Cerebellar cortex (tissue), 1 donor: ENCODE results near the gene ZBTB45.

Experiments
- DNase-seq: peaks from one replicate; pipeline ENCODE4 v3.0.0-alpha.2; 2015; ENCODE audit warnings: low spot score

The ZBTB45 gene

DNA sequence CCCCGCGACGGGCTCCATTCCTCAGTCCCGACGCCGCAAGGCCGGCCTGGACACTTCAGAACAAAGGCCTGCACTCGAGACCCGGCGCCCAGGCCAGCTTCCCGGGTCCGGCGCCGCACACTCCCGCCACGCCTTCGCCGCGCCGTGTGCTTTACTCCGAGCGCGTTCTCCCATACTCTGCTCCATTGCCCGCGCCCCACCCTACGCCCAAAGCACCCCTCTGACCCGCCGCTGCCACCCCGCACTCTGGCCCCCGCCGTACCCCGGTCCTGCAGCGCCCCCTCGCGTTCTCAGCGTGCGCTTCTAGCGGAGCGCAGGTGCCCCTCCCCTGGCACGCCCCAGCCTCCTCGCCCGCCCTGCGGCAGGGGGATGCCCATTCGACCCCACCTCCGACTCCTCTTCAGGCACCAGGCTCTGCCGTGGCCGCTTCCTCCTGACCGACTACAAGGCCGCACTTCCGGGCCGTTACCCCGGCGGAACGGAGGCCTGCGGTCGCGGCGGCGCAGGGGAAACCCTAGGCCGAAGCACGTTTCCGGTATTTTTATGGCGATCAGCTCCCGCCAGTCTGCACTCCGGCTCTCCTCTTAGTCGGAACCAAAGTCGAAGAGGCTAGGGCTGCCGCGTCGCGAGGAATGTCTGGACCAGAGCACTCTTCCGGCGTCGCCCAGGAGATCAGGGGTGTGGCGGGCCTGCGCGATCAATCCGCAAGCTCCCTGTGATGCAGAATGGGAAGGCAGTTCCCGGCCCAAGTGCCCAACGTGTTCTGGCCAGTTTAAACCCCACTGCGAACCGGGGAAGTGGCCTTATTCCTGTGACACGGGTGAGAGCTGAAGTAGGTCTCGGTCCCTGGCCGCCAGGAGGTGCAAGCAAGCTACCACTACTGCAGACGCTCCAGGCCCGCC lies at the start of gene ZBTB45:
Gene ZBTB45, minus strand, starts transcription at position 456 of the 902 bp plus-strand sequence. CDS start 2,137 bp downstream, outside the sequence.
- DNase-seq: peak; percentile 97

- DNase-seq: no peak
These were observed 49.0 kb upstream of the ZBTB45 start for GRCh38 chr19:58568453-58569130.

DNA sequence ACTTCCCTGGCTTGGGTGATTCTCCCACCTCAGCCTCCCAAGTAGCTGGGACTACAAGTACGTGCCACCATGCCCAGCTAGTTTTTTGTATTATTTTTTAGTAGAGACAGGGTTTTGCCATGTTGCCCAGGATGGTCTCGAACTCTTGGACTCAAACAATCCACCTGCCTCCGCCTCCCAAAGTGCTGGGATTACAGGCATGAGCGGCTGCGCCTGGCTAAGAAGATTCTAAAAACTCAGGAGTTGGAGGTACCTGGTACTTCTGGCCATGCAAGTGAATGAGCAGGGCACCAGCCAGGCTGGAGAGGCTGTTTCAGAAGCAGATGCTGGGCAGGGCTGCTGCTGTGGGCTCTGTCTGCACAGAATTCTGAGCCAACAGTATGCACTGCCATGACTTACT lies 47.4 kb upstream of the ZBTB45 start:
- no peak for DNase-seq

- DNase-seq: no peak
These were observed 44.2 kb upstream of the ZBTB45 start for GRCh38 chr19:58563823-58564222.

- peak; percentile 67 for DNase-seq
These were observed 43.5 kb upstream of the ZBTB45 start for GRCh38 chr19:58563034-58563573.

- peak; percentile 52 for DNase-seq
These were observed 42.8 kb upstream of the ZBTB45 start for GRCh38 chr19:58562122-58563033.

DNA sequence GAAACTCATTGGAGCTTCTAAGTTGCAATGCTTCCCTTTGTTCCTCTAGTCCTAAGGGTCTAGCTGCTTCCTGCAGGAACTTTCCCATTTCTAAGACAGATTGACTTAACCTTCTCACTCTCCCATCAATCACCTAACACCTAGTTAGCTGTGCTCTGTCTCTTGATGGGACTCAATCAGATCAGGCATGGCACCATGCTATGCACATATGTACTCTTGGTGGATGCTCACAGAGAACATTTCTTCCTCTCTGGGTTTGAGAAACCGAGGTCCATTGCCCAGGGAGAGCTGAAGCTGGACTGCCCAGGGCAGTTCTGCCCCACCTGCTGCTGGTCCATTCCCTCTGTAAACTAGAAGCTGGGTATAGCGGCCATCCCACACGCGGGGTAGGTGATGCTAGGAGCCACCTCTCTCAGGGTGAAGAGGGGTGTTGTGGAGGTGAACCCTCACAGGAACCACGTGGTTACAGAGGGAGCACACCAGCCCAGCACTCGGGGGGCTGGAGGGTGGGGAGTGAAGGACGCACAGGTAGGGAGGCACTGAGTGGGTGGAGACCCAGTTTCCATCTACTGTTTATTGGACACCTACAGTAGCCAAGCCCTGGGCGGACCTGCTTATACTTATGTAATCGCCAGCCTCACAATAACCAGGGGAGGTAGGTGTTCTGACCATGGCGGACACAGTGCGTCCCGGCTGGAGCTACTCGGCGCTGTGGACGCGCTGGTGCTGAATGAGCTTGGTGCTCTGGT lies 41.9 kb upstream of the ZBTB45 start:
- no peak for DNase-seq

- DNase-seq: no peak
These were observed 41.3 kb upstream of the ZBTB45 start for GRCh38 chr19:58560921-58561320.

DNA sequence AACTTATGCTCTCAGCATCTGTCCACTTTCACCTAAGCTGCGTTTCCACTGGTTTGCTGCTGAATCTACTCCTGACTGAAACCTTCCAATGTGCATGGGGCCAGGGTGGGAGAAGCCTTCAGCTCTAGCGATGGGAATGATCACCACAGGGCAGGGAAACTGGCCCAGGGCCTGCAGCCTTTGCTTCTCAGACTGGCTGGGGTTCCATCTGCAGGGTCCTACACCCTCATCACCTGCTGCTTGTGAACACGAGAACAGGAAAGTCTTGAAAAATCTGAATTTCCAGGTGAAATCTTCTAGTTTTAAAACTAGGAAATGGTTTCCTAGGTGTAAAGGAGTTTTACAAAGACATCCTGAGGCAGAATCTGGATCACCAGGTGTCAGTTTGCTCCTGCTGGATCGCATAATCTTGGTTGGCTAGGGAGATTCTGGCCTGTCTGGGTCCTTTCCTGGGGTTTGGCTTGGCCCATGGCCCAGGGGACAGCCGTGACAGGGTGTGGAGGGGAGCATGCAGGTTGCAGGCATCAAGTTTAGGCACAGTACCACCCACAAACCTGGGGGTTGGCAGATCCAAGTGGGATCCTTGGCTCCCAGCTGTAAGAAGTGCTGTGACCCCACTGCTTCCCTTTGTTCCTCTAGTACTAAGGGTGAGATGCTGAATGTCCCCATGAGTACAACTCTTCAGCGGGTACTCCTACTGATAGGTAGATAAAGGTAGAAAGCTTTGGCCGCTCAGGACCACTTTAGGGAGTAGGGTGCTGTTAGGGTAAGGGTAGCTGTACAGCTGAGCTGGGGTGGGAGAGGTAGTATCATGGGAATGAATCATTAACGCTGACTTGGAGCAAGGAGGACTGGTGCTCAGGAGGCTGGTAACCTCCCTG lies 40.6 kb upstream of the ZBTB45 start:
- DNase-seq: no peak

GRCh38 chr19:58559275-58560006 lies 39.8 kb upstream of the ZBTB45 start:
- DNase-seq: peak; percentile 94

GRCh38 chr19:58558623-58559274 lies 39.1 kb upstream of the ZBTB45 start:
- DNase-seq: peak; percentile 97

DNA sequence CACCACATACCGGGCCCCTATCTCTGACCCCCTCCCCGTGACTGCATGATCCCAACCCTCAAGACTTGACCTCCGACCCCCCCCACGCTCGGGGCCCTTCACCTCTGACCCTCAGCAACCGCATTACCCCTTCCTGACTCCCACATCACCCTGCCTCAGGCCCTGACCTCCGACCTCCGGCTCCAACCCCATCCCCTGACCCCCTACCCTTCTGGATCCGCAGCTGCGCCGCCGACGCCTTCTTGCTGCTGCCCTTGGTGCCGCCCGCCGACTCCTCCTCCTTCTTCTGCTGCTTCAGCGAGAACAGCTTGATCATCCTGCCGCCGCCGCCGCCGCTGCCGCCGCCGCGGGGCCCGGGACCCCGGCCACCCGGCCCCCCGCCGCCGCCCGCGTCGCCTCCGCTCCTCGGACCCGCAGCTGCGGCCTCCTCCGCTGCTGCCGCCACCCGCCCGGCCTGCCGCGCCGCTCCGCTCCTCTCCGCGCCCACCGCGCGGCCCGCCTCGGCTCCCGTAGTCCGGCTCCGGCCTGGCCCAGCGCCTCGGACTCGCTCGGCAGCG lies 38.5 kb upstream of the ZBTB45 start, which contains the start of gene UBE2M:
Gene UBE2M, minus strand, starts transcription at position 546 of the 557 bp plus-strand sequence. Its CDS starts 230 bp downstream, at position 316.
- no peak for DNase-seq

DNA sequence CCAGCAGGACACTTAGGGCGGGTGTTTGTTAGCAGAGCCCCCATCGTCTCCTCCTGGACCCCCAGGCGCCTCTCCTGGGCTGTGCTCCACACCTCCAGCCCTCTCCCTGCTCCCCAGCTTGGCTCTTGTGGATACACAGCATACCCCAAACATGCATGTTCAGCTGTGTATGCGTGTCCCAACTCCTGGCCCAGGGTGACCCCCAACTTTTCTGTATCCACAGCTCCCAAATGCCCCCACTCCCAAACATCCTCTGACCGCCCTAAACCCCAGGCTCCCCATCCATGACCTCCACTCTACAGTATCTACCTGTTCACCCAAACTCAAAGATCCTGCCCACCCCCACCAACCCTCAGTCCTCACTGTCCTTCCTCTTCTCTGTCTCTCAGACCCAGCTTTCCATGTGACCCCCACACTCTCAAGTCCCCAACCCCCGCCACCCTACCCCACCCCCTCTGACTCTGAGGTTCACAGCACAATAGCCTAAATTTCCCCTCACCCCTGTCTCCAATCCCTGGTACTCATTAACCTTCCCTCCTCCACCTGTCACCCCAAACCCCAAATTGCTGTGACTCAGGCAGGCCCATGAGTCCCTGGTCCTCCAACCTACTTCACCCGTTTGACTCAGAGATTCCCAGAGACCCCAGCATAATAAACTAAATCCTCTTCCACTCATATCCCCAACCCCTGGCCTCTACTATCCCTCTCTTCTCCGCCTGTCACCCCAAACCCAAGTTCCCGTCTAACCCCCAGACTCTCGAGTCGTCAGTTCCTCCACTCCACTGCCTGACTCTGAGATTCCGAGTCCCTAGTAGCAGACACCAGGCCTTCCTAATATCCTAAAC lies 37.8 kb upstream of the ZBTB45 start:
- DNase-seq: no peak

- no peak for DNase-seq
These were observed 37.1 kb upstream of the ZBTB45 start for GRCh38 chr19:58556622-58557220.

DNA sequence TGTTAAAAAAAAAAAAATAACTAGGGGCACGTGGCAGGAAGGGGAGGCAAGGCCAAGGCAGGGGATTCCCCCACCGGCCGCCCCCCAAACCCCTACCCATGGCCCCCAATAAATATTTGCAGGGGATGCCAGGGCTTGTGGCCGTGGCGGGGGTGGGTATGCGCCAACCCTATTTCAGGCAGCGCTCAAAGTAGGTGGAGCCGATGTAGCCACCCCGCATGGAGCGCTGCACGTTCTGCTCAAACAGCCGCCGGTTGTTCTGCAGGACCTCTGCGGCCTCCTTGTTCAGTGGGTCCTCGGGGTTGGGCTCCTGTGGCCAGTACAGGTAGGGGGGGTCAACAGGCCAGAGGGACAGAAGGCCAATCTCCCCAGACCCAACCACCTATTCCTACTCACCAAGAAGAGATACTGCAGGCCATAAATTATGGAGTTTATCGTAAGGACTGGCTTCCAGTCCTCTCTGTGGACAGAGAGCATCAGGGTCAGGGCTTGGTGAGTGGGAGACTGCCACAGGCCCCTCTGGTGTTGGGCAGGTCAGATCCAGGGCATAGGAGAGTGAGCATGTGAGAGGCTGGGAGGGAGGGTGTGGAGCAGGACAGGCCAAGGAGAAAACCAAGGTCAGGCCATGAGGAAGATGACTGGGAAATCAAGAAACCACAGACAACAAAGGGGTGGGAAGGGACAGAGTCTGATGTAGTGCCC lies 36.5 kb upstream of the ZBTB45 start:
- no peak for DNase-seq

DNA sequence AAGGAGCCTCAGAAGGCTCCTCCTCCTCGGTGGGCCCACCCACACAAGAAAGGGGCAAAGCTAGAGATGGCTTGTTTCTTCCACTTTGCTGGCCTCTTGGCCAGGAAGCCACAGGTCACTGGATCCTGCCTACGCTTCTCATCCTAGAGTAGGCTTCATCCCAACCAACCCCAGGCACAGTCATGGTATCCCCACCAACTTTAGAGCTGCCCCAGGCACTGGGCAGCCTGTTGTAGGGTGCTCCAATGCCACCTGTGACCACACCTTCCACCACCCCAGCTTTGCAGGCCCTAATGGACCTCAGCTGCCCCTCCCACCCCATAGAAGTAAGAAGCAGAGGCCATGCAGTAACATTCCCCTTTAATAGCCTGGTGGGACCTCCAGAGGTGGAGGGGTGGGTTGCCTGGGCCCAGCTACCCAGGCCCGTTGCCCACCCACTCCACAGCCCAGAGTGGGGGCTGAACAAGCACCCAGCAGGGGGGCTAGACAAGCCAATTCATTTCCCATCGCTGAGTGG lies 35.8 kb upstream of the ZBTB45 start:
- no peak for DNase-seq
